SK-N-SH (cell line): ENCODE results near the gene PIK3R3. TPM values are rescaled to one million over a fixed set of nuclear protein-coding genes. Genes with fewer than 3 reads are reported as not detected.

ENCODE experiments used
- CTCF ChIA-PET: fragments of 300-600, 350-600 bp; formaldehyde crosslinking; extraction: SDS; loops from one replicate; lab custom pipeline; 2021; lab: Yijun Ruan, JAX
- POLR2A ChIA-PET: fragments of 350-600 bp; sonication (Branson Sonifier 250); formaldehyde crosslinking; extraction: SDS; loops from one replicate; lab custom pipeline; 2020; ENCODE audit warnings: antibody characterized with exemption, inconsistent platforms; lab: Yijun Ruan, JAX
- DNase-seq: peaks from one replicate; pipeline ENCODE4 v3.0.0; 2012
- H2AFZ ChIP-seq: fragments of 200-600 bp; sonication (generic); 2 replicates; pipeline ENCODE4 v1.8.1; 2016; ENCODE audit warnings: antibody characterized with exemption, mild to moderate bottlenecking, low read depth
- H3F3A ChIP-seq: fragments of 200-600 bp; sonication (generic); replicated peaks from 2 replicates; pipeline ENCODE3; 2016; ENCODE audit warnings: antibody characterized with exemption, mild to moderate bottlenecking; ENCODE audit not compliant: insufficient read depth
- H3K27ac ChIP-seq, 2 experiments: fragments of 200-500 bp in 1 of 2; fragments of 200-600 bp in 1 of 2; sonication (Bioruptor generic) in 1 of 2; sonication (generic), shearing (Covaris generic) in 1 of 2; 2 replicates each; pipeline versions ENCODE4 v1.5.1 to v1.6.1; 2014 to 2016; ENCODE audit warnings: low read depth in 2 of 2, inconsistent platforms in 1 of 2, low read length in 1 of 2, mild to moderate bottlenecking in 1 of 2, mixed read lengths in 1 of 2
- H3K27me3 ChIP-seq: fragments of 200-600 bp; sonication (generic), shearing (Covaris generic); 2 replicates; pipeline ENCODE4 v1.6.1; 2016; ENCODE audit warnings: mixed run types; ENCODE audit not compliant: insufficient read depth
- H3K36me3 ChIP-seq, 2 experiments: fragments of 200-500 bp in 1 of 2; fragments of 200-600 bp in 1 of 2; sonication (Bioruptor generic) in 1 of 2; sonication (generic) in 1 of 2; replicated peaks in 1 of 2; 2 replicates each; pipeline versions ENCODE3 to v1.5.1; 2014 to 2016; ENCODE audit warnings: low read length in 1 of 2, mild to moderate bottlenecking in 1 of 2; ENCODE audit not compliant: insufficient read depth in 2 of 2, control insufficient read depth in 1 of 2
- H3K4me1 ChIP-seq, 2 experiments: fragments of 200-500 bp in 1 of 2; fragments of 200-600 bp in 1 of 2; sonication (Bioruptor generic) in 1 of 2; sonication (generic), shearing (Covaris generic) in 1 of 2; 2 replicates each; pipeline versions ENCODE4 v1.5.1 to v1.6.1; 2014 to 2016; ENCODE audit warnings: low read depth in 1 of 2, low read length in 1 of 2, mixed run types in 1 of 2; ENCODE audit not compliant: insufficient read depth in 2 of 2, control insufficient read depth in 1 of 2
- H3K4me2 ChIP-seq: fragments of 200-600 bp; sonication (generic), shearing (Covaris generic); 2 replicates; pipeline ENCODE4 v1.6.1; 2017; ENCODE audit warnings: mixed run types
- H3K4me3 ChIP-seq, 2 experiments: fragments of 200-500 bp in 1 of 2; fragments of 200-600 bp in 1 of 2; sonication (Bioruptor generic) in 1 of 2; sonication (generic), shearing (Covaris generic) in 1 of 2; 2 replicates each; pipeline versions ENCODE4 v1.5.1 to v1.8.1; 2014 to 2016; ENCODE audit warnings: low read depth in 2 of 2, inconsistent platforms in 1 of 2, low read length in 1 of 2, mild to moderate bottlenecking in 1 of 2, mixed read lengths in 1 of 2, moderate library complexity in 1 of 2
- H3K79me2 ChIP-seq: fragments of 200-600 bp; sonication (generic); 2 replicates; pipeline ENCODE4 v1.8.1; 2017; ENCODE audit warnings: mild to moderate bottlenecking; ENCODE audit not compliant: insufficient read depth
- H3K9ac ChIP-seq: fragments of 200-600 bp; sonication (generic); 2 replicates; pipeline ENCODE4 v1.6.1; 2017; ENCODE audit warnings: mixed run types
- H3K9me2 ChIP-seq: fragments of 200-600 bp; sonication (generic); 2 replicates; pipeline ENCODE4 v1.6.1; 2017; ENCODE audit warnings: mixed run types
- H3K9me3 ChIP-seq: fragments of 200-600 bp; sonication (generic); 2 replicates; pipeline ENCODE4 v1.6.1; 2017; ENCODE audit warnings: mixed run types, mild to moderate bottlenecking, moderate library complexity
- H4K20me1 ChIP-seq: fragments of 200-600 bp; sonication (generic); 2 replicates; pipeline ENCODE4 v1.6.1; 2017; ENCODE audit warnings: mild to moderate bottlenecking, mixed run types; ENCODE audit not compliant: insufficient read depth
- ELF1 ChIP-seq: IDR thresholded peaks from 2 replicates; pipeline ENCODE4 v1.4.0; 2012
- FOSL2 ChIP-seq: IDR thresholded peaks from 2 replicates; pipeline ENCODE4 v1.4.0; 2012; ENCODE audit warnings: low read depth, mild to moderate bottlenecking, moderate library complexity, borderline replicate concordance
- FOXJ3 ChIP-seq: sonication (generic); formaldehyde crosslinking; IDR thresholded peaks from 2 replicates; pipeline ENCODE4 v1.5.1; 2020; ENCODE audit warnings: mild to moderate bottlenecking, missing genetic modification reagents
- FOXM1 ChIP-seq: IDR thresholded peaks from 2 replicates; pipeline ENCODE4 v1.4.0; 2012; ENCODE audit warnings: low read depth, mild to moderate bottlenecking
- GABPA ChIP-seq: IDR thresholded peaks from 2 replicates; pipeline ENCODE4 v1.4.0; 2012; ENCODE audit warnings: low read depth, mild to moderate bottlenecking
- JUND ChIP-seq: IDR thresholded peaks from 2 replicates; pipeline ENCODE4 v1.4.0; 2012
- MEF2A ChIP-seq: IDR thresholded peaks from 2 replicates; pipeline ENCODE4 v1.4.0; 2012; ENCODE audit warnings: low read depth, borderline replicate concordance
- REST ChIP-seq: IDR thresholded peaks from 2 replicates; pipeline ENCODE4 v1.6.1; 2012; ENCODE audit warnings: mild to moderate bottlenecking, low read depth, low read length, moderate library complexity
- SMC3 ChIP-seq: IDR thresholded peaks from 2 replicates; pipeline ENCODE4 v1.6.1; 2012; ENCODE audit warnings: low read depth, low read length, improper control_type of control experiment
- TAF1 ChIP-seq: IDR thresholded peaks from 2 replicates; pipeline ENCODE4 v1.6.1; 2012; ENCODE audit warnings: low read depth, mild to moderate bottlenecking, low read length, moderate library complexity, borderline replicate concordance
- TCF12 ChIP-seq: IDR thresholded peaks from 2 replicates; pipeline ENCODE4 v1.4.0; 2012
- ZBTB33 ChIP-seq: IDR thresholded peaks from 2 replicates; pipeline ENCODE4 v1.4.0; 2012; ENCODE audit warnings: low read depth, borderline replicate concordance
- WGBS: methylation state at CpG from one replicate; pipeline ENCODE4 v1.1.6; 2017; ENCODE audit warnings: low lambda C conversion rate; 5-methylcytosine and 5-hydroxymethylcytosine counted together
- polyA plus RNA-seq, 3 experiments: library from polyadenylated mRNA; depleted of rRNA; stranded (reverse); fragments of >200 nt; gene quantifications; 2 replicates each; pipeline ENCODE4 v1.2.3, GENCODE V29; 2012
- TF ChIP-seq, protein P1 (sequence below): fragments of 150-350 bp; IDR thresholded peaks from 2 replicates; pipeline ENCODE4 v1.6.1; 2017; ENCODE audit warnings: antibody characterized with exemption, low read length, low read depth, borderline replicate concordance
- TF ChIP-seq, protein P2 (sequence below): fragments of 150-350 bp; IDR thresholded peaks from 2 replicates; pipeline ENCODE4 v1.6.1; 2016; ENCODE audit warnings: mild to moderate bottlenecking, low read depth, low read length
- TF ChIP-seq, protein P3 (sequence below): IDR thresholded peaks from 2 replicates; pipeline ENCODE4 v1.4.0; 2012; ENCODE audit warnings: low read depth

Gene PIK3R3
- polyA plus RNA-seq, 1 of the 3 experiments (the other 2 are of a cell fraction): 4.0 TPM

- TF ChIP-seq TCF12: 0 out of 2 replicates have a peak, but pooled peaks have one; percentile 9
- no peak for TF ChIP-seq SMC3
- TF ChIP-seq FOSL2: peak; percentile 62; the same call in 1 of the 2 replicates
- TF ChIP-seq, protein P1, sequence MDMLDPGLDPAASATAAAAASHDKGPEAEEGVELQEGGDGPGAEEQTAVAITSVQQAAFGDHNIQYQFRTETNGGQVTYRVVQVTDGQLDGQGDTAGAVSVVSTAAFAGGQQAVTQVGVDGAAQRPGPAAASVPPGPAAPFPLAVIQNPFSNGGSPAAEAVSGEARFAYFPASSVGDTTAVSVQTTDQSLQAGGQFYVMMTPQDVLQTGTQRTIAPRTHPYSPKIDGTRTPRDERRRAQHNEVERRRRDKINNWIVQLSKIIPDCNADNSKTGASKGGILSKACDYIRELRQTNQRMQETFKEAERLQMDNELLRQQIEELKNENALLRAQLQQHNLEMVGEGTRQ: no peak
- peak; percentile 50; the same call in 1 of the 2 replicates for TF ChIP-seq JUND
- TF ChIP-seq MEF2A: no peak
- TF ChIP-seq, protein P2, sequence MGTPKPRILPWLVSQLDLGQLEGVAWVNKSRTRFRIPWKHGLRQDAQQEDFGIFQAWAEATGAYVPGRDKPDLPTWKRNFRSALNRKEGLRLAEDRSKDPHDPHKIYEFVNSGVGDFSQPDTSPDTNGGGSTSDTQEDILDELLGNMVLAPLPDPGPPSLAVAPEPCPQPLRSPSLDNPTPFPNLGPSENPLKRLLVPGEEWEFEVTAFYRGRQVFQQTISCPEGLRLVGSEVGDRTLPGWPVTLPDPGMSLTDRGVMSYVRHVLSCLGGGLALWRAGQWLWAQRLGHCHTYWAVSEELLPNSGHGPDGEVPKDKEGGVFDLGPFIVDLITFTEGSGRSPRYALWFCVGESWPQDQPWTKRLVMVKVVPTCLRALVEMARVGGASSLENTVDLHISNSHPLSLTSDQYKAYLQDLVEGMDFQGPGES: no peak
- H3K4me3 ChIP-seq: no peak overlapping the region
- no peak overlapping the region for H3K9ac ChIP-seq
- no peak for DNase-seq
- H3K27ac ChIP-seq: peak overlapping the region in 1 of 2 experiments; percentile 57; a peak in 2 of 4 replicates
- CTCF ChIA-PET: interaction anchor here (0.9 to 2.3 kb wide), 3 partner anchors 10 to 139 kb away, joined by 3 to 5 read pairs (median 3); no protein-coding TSS in a partner anchor
- H3K9me3 ChIP-seq: no peaks in the 10 kb centered on the region
- H3K4me1 ChIP-seq: peaks cover 0 to 12% of the 10 kb centered on the region in 2 experiments; a peak in 2 of 4 replicates
- H3K9me2 ChIP-seq: no peaks in the 10 kb centered on the region
- peaks cover 13% of the 10 kb centered on the region for H3F3A ChIP-seq
- no peaks in the 10 kb centered on the region for H3K27me3 ChIP-seq
- no peak overlapping the region for H2AFZ ChIP-seq
- peak overlapping the region; percentile 41 for H3K4me2 ChIP-seq
- no peaks in the 10 kb centered on the region for H3K36me3 ChIP-seq
- peaks cover 23% of the 10 kb centered on the region for H3K79me2 ChIP-seq
- H4K20me1 ChIP-seq: no peaks in the 10 kb centered on the region
- 70% methylated on average over 1 of the region's 1 CpG for WGBS
- POLR2A ChIA-PET: no interaction called here
Measured at GRCh38 chr1:46084553-46085451, 47.6 kb downstream of the PIK3R3 start.

DNA sequence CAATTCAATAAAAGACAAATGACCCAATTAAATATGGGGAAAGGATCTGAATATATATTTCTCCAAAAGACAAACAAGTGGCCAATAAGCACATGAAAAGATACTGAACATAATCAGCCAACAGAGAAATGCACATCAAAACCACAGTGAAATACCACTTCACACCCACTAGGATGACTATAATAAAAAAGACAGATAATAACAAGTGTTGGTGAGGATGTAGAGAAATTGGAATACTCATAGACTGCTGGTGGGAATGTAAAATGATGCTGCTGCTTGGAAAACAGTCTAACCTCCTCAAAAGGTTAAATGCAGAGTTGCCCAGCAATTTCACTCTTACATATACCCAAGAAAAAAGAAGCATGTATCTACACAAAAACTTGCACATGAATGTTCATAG is 48.9 kb downstream of the PIK3R3 start:
- CTCF ChIA-PET: interaction anchor here (2.3 kb wide), 1 partner anchor 9 kb away, joined by 5 read pairs; no protein-coding TSS in a partner anchor
- no peak for TF ChIP-seq REST
- TF ChIP-seq, protein P3, sequence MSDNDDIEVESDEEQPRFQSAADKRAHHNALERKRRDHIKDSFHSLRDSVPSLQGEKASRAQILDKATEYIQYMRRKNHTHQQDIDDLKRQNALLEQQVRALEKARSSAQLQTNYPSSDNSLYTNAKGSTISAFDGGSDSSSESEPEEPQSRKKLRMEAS: no peak
- TF ChIP-seq FOXM1: no peak
- no peak for TF ChIP-seq ELF1
- no peak for TF ChIP-seq GABPA
- TF ChIP-seq, protein P2: no peak
- no peak for TF ChIP-seq ZBTB33
- TF ChIP-seq SMC3: no peak
- TF ChIP-seq JUND: no peak
- TF ChIP-seq TAF1: no peak
- no peak for TF ChIP-seq FOSL2
- no peak for TF ChIP-seq FOXJ3 (CRISPR knock-in tag)
- TF ChIP-seq TCF12: no peak

More for the DNA sequence above, 48.9 kb downstream of the PIK3R3 start:
- POLR2A ChIA-PET: no interaction called here
- Histone ChIP-seq H3K9me3 (no peaks in the 10 kb centered on the region), H3K4me1 (peaks cover 0 to 12% of the 10 kb centered on the region in 2 experiments; a peak in 2 of 4 replicates), H3K27ac (no peak overlapping the region), H3K79me2 (peaks cover 23% of the 10 kb centered on the region), H3K36me3 (no peaks in the 10 kb centered on the region), H3K27me3 (no peaks in the 10 kb centered on the region), H4K20me1 (no peaks in the 10 kb centered on the region), H3K9ac (no peak overlapping the region), H3K4me2 (no peak overlapping the region), H2AFZ (no peak overlapping the region), H3K9me2 (no peaks in the 10 kb centered on the region), H3K4me3 (no peak overlapping the region), H3F3A (peaks cover 13% of the 10 kb centered on the region)
- no peak for DNase-seq
